ENCODE measurements around the gene HSPA4. TPM values are rescaled to one million over a fixed set of nuclear protein-coding genes. Genes with fewer than 3 reads are reported as not detected.
A peak's percentile ranks its signal among the peaks of the same experiment; 100 is the strongest.

HSPA4 gene
- total RNA-seq, 1 donor from 2014 or later = 133 TPM

GRCh38 chr5:133025804-133026663 lies 25.8 kb upstream of the HSPA4 start, which contains the start of gene ZCCHC10:
ZCCHC10 (minus strand) TSS chr5:133026549; CDS start chr5:133026537, 12 bp downstream.
- DNase-seq (ENCODE audit: low spot score, unreplicated experiment) = peak; percentile 89
- Mint-ChIP-seq H3K36me3 (ENCODE audit: insufficient read depth) (peaks cover 4% of the 10 kb centered on the region), H3K4me3 (ENCODE audit: low read depth) (peak within 1 kb of the TSS; percentile 92), H3K9me3 (ENCODE audit: low read depth) (no peaks in the 10 kb centered on the region), H3K27me3 (no peaks in the 10 kb centered on the region), H3K4me1 (ENCODE audit: low read depth) (peaks cover 18% of the 10 kb centered on the region), H3K27ac (peak within 1 kb of the TSS; percentile 95)
- TF ChIP-seq, protein P1, sequence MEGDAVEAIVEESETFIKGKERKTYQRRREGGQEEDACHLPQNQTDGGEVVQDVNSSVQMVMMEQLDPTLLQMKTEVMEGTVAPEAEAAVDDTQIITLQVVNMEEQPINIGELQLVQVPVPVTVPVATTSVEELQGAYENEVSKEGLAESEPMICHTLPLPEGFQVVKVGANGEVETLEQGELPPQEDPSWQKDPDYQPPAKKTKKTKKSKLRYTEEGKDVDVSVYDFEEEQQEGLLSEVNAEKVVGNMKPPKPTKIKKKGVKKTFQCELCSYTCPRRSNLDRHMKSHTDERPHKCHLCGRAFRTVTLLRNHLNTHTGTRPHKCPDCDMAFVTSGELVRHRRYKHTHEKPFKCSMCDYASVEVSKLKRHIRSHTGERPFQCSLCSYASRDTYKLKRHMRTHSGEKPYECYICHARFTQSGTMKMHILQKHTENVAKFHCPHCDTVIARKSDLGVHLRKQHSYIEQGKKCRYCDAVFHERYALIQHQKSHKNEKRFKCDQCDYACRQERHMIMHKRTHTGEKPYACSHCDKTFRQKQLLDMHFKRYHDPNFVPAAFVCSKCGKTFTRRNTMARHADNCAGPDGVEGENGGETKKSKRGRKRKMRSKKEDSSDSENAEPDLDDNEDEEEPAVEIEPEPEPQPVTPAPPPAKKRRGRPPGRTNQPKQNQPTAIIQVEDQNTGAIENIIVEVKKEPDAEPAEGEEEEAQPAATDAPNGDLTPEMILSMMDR (IDR thresholded peaks at IDR 0.05; ENCODE audit: unreplicated experiment) = no peak

DNA sequence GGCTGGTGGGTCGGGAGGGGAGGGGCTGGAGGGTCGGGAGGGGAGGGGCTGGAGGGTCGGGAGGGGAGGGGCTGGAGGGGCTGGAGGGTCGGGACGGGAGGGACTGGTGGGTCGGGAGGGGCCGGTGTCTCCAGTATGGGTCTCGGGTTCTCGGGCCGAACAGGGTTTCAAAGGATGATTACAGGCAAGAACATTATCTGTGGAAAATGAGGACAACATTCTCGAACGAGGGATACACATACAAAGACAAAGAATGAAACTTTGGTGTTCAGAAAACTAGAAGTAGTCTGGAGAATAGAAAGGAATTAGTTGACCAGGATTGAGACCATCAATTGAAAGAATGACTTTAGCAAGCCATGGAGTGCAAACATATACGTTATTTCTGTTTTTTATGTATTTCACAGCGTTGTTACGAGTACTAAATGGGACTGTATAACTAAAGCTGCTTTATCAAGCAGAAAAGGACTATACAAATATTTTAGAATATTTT lies 25.1 kb upstream of the HSPA4 start:
- Mint-ChIP-seq H3K27ac (peak overlapping the region; percentile 92), H3K27me3 (no peaks in the 10 kb centered on the region), H3K4me3 (ENCODE audit: low read depth) (peak overlapping the region; percentile 92), H3K4me1 (ENCODE audit: low read depth) (peaks cover 18% of the 10 kb centered on the region), H3K36me3 (ENCODE audit: insufficient read depth) (peaks cover 3% of the 10 kb centered on the region), H3K9me3 (ENCODE audit: low read depth) (no peaks in the 10 kb centered on the region)
- DNase-seq (ENCODE audit: low spot score, unreplicated experiment) = no peak
- TF ChIP-seq, protein P1 (IDR thresholded peaks at IDR 0.05; ENCODE audit: unreplicated experiment) = no peak

- H3K36me3 Mint-ChIP-seq (ENCODE audit: insufficient read depth) = no peaks in the 10 kb centered on the region
- TF ChIP-seq, protein P1 (IDR thresholded peaks at IDR 0.05; ENCODE audit: unreplicated experiment) = no peak
- no peak for DNase-seq (ENCODE audit: low spot score, unreplicated experiment)
- peaks cover 25% of the 10 kb centered on the region for H3K4me1 Mint-ChIP-seq (ENCODE audit: low read depth)
- H3K4me3 Mint-ChIP-seq (ENCODE audit: low read depth) = no peak overlapping the region
- H3K27ac Mint-ChIP-seq = no peak overlapping the region
- H3K9me3 Mint-ChIP-seq (ENCODE audit: low read depth) = no peaks in the 10 kb centered on the region
- H3K27me3 Mint-ChIP-seq = no peaks in the 10 kb centered on the region
Measured at GRCh38 chr5:133029416-133029815, 22.4 kb upstream of the HSPA4 start.

GRCh38 chr5:133030343-133031005 lies 21.3 kb upstream of the HSPA4 start:
- H3K4me3 Mint-ChIP-seq (ENCODE audit: low read depth) = no peak overlapping the region
- peak overlapping the region; percentile 77 for H3K27ac Mint-ChIP-seq
- no peak for DNase-seq (ENCODE audit: low spot score, unreplicated experiment)
- no peaks in the 10 kb centered on the region for H3K36me3 Mint-ChIP-seq (ENCODE audit: insufficient read depth)
- no peaks in the 10 kb centered on the region for H3K27me3 Mint-ChIP-seq
- no peaks in the 10 kb centered on the region for H3K9me3 Mint-ChIP-seq (ENCODE audit: low read depth)
- H3K4me1 Mint-ChIP-seq (ENCODE audit: low read depth) = peaks cover 31% of the 10 kb centered on the region
- TF ChIP-seq, protein P1 (IDR thresholded peaks at IDR 0.05; ENCODE audit: unreplicated experiment) = no peak

Measured in progenitor cell of endocrine pancreas (in vitro differentiated cells).